ENCODE results near the gene DDX17. TPM values are rescaled to one million over a fixed set of nuclear protein-coding genes. Genes with fewer than 3 reads are reported as not detected.
"Not testable (repeated sequence)": the region's sequence is repeated elsewhere in the genome, so short reads cannot be mapped to it uniquely, and the experiment has no call there.

The DDX17 gene
- total RNA-seq, 1 experiment from 2014 or later: 399 TPM

DNA sequence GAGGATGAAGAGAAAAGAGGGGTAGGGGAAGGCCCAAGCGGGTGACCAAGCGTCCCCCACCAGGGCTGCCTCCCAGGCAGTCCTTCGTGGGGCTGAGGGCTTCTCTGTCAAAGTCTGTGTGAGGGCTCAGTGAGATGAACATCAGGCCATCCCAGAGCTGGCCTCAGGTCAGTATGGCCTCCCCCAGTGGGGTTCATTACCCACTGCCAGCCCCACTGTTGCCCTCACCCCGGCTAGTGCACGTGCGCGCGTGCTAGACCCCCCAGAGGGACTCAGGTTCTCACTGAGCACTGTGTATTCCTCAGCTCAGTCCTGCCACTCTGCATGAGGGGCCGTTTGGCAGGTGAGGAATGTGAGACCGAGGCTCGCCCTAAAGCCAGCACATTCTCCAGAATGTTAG is 34.9 kb downstream of the DDX17 start:
- H3K27ac Mint-ChIP-seq: no peak overlapping the region
- ChIA-PET POLR2A (no interaction called here), CTCF (interaction anchor here (0.6 kb wide), 1 partner anchor 9 kb away, joined by 3 read pairs; no protein-coding TSS in a partner anchor)
- no peak overlapping the region for H3K4me3 Mint-ChIP-seq
- peaks cover 27% of the 10 kb centered on the region for H3K27me3 Mint-ChIP-seq (ENCODE audit: low read depth)
- TF ChIP-seq KAT7 (CRISPR knock-in tag; IDR thresholded peaks at IDR 0.05; ENCODE audit: borderline replicate concordance) (no peak), NR3C1 (CRISPR knock-in tag; conservative IDR thresholded peaks at IDR 0.05; ENCODE audit: low read depth) (no peak), IRF1 (CRISPR knock-in tag; IDR thresholded peaks at IDR 0.05) (no peak), FOXP4 (CRISPR knock-in tag; IDR thresholded peaks at IDR 0.05) (no peak), ZNF281 (CRISPR knock-in tag; IDR thresholded peaks at IDR 0.05) (no peak), ZBTB43 (CRISPR knock-in tag; IDR thresholded peaks at IDR 0.05) (no peak), NR1H2 (CRISPR knock-in tag; IDR thresholded peaks at IDR 0.05) (no peak)
- TF ChIP-seq, protein P1, sequence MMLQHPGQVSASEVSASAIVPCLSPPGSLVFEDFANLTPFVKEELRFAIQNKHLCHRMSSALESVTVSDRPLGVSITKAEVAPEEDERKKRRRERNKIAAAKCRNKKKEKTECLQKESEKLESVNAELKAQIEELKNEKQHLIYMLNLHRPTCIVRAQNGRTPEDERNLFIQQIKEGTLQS (CRISPR knock-in tag; conservative IDR thresholded peaks at IDR 0.05): no peak
- TF ChIP-seq, protein P2, sequence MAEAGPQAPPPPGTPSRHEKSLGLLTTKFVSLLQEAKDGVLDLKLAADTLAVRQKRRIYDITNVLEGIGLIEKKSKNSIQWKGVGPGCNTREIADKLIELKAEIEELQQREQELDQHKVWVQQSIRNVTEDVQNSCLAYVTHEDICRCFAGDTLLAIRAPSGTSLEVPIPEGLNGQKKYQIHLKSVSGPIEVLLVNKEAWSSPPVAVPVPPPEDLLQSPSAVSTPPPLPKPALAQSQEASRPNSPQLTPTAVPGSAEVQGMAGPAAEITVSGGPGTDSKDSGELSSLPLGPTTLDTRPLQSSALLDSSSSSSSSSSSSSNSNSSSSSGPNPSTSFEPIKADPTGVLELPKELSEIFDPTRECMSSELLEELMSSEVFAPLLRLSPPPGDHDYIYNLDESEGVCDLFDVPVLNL (CRISPR knock-in tag; IDR thresholded peaks at IDR 0.05; ENCODE audit: borderline replicate concordance, low read depth): no peak
- TF ChIP-seq, protein P3, sequence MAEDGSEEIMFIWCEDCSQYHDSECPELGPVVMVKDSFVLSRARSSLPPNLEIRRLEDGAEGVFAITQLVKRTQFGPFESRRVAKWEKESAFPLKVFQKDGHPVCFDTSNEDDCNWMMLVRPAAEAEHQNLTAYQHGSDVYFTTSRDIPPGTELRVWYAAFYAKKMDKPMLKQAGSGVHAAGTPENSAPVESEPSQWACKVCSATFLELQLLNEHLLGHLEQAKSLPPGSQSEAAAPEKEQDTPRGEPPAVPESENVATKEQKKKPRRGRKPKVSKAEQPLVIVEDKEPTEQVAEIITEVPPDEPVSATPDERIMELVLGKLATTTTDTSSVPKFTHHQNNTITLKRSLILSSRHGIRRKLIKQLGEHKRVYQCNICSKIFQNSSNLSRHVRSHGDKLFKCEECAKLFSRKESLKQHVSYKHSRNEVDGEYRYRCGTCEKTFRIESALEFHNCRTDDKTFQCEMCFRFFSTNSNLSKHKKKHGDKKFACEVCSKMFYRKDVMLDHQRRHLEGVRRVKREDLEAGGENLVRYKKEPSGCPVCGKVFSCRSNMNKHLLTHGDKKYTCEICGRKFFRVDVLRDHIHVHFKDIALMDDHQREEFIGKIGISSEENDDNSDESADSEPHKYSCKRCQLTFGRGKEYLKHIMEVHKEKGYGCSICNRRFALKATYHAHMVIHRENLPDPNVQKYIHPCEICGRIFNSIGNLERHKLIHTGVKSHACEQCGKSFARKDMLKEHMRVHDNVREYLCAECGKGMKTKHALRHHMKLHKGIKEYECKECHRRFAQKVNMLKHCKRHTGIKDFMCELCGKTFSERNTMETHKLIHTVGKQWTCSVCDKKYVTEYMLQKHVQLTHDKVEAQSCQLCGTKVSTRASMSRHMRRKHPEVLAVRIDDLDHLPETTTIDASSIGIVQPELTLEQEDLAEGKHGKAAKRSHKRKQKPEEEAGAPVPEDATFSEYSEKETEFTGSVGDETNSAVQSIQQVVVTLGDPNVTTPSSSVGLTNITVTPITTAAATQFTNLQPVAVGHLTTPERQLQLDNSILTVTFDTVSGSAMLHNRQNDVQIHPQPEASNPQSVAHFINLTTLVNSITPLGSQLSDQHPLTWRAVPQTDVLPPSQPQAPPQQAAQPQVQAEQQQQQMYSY (CRISPR knock-in tag; IDR thresholded peaks at IDR 0.05): no peak
- DNase-seq (ENCODE audit: low spot score) (no peak), ATAC-seq (no peak)
- H3K36me3 Mint-ChIP-seq: no peaks in the 10 kb centered on the region
- peaks cover 5% of the 10 kb centered on the region for H3K4me1 Mint-ChIP-seq
- no peaks in the 10 kb centered on the region for H3K9me3 Mint-ChIP-seq

DNA sequence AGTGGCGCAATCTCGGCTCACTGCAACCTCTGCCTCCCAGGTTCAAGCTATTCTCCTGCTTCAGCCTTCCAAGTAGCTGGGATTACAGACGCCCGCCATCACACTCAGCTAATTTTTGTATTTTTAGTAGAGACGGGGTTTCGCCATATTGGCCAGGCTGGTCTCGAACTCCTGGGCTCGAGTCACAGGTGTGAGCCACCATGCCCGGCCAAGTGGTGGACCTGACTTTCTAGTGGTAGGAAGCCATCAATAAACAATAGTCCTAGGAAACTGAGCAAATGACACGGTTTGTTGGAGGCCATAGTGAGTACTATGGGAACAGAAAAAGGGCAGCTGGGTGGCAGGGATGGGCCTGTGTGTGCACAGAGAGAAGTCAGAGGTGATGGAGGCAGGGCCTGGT is 35.9 kb downstream of the DDX17 start:
- H3K36me3 Mint-ChIP-seq; H3K27ac Mint-ChIP-seq; CTCF ChIA-PET; POLR2A ChIA-PET; ATAC-seq; H3K9me3 Mint-ChIP-seq; H3K4me3 Mint-ChIP-seq; DNase-seq (ENCODE audit: low spot score): not testable (repeated sequence)
- peaks cover 38% of the 10 kb centered on the region for H3K27me3 Mint-ChIP-seq (ENCODE audit: low read depth)
- H3K4me1 Mint-ChIP-seq: peaks cover 10% of the 10 kb centered on the region

Data from WTC11 (cell line).